HG03196 (cell line): ENCODE data around the gene ANTXR1.

ENCODE experiments used
- ATAC-seq: cut with Tn5 transposase; IDR thresholded peaks from one replicate; pipeline ENCODE4 v1.9.1; 2021; ENCODE audit not compliant: unreplicated experiment

ANTXR1 gene

GRCh38 chr2:69067866-69068265, 54.9 kb downstream of the ANTXR1 start:
- ATAC-seq = no peak

GRCh38 chr2:69070969-69071368, 58.0 kb downstream of the ANTXR1 start:
- no peak for ATAC-seq

GRCh38 chr2:69073928-69074570, 61.1 kb downstream of the ANTXR1 start:
- no peak for ATAC-seq

GRCh38 chr2:69074918-69075317, 61.9 kb downstream of the ANTXR1 start:
- ATAC-seq = no peak

- no peak for ATAC-seq
These were observed 62.5 kb downstream of the ANTXR1 start for GRCh38 chr2:69075486-69075885.

- no peak for ATAC-seq
These were observed 63.6 kb downstream of the ANTXR1 start for GRCh38 chr2:69076601-69077000.

GRCh38 chr2:69077252-69077950, 64.4 kb downstream of the ANTXR1 start:
- ATAC-seq = no peak

GRCh38 chr2:69080071-69080470, 67.1 kb downstream of the ANTXR1 start:
- ATAC-seq = no peak

- no peak for ATAC-seq
These were observed 68.1 kb downstream of the ANTXR1 start for GRCh38 chr2:69081001-69081580.

- no peak for ATAC-seq
These were observed 68.8 kb downstream of the ANTXR1 start for GRCh38 chr2:69081757-69082156.

GRCh38 chr2:69082430-69082997, 69.5 kb downstream of the ANTXR1 start:
- no peak for ATAC-seq

- no peak for ATAC-seq
These were observed 70.3 kb downstream of the ANTXR1 start for GRCh38 chr2:69083235-69083748.

- no peak for ATAC-seq
These were observed 71.5 kb downstream of the ANTXR1 start for GRCh38 chr2:69084492-69084891.

GRCh38 chr2:69086466-69086865, 73.5 kb downstream of the ANTXR1 start:
- no peak for ATAC-seq

- ATAC-seq = no peak
These were observed 74.4 kb downstream of the ANTXR1 start for GRCh38 chr2:69087211-69087911.

- ATAC-seq = no peak
These were observed 74.9 kb downstream of the ANTXR1 start for GRCh38 chr2:69087912-69088240.

- ATAC-seq = no peak
These were observed 75.5 kb downstream of the ANTXR1 start for GRCh38 chr2:69088466-69088865.

- no peak for ATAC-seq
These were observed 76.3 kb downstream of the ANTXR1 start for GRCh38 chr2:69089266-69089665.

- ATAC-seq = no peak
These were observed 77.0 kb downstream of the ANTXR1 start for GRCh38 chr2:69089998-69090397.

- ATAC-seq = no peak
These were observed 77.8 kb downstream of the ANTXR1 start for GRCh38 chr2:69090820-69091219.

- no peak for ATAC-seq
These were observed 79.9 kb downstream of the ANTXR1 start for GRCh38 chr2:69092857-69093256.
